Peyer's patch (tissue), 4 donors: ENCODE data around the gene CALCB.

Experiments used
- POLR2A ChIP-seq, 2 donors: fragments of 450-650 bp; IDR thresholded peaks; one replicate each; pipeline ENCODE4 v1.5.1; 2017; ENCODE audit warnings: antibody characterized with exemption in 2 of 2, mild to moderate bottlenecking in 2 of 2, moderate library complexity in 2 of 2
- TF ChIP-seq, protein P1 (sequence below), 6 experiments: fragments of 450-650 bp in 4 of 6; fragments of 200-600 bp in 2 of 6; sonication (generic) in 1 of 6; IDR thresholded peaks; one replicate each; pipeline ENCODE4 v1.5.1; 2017 to 2019; ENCODE audit warnings: antibody characterized with exemption in 6 of 6, mild to moderate bottlenecking in 3 of 6, moderate library complexity in 1 of 6

DNA sequence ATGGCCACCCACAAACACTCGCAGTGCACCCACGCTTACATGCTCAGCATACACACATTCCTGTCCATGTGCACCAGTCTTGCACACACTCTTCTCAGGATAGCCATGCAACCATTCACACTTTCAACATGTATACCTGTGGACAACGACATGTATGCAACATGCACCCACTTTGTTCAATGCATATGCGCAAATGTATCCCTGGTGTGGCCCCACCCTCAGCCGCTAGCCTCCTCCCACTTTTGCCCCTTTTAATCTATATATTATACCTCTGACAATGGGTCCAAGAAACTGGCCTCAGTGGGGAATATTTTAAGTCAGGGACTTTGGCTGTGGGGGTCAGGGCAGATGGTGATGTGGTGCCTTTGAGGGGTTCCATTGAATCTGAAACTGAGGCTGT, 42.3 kb downstream of the CALCB start:
- TF ChIP-seq POLR2A (IDR thresholded peaks at IDR 0.05), result no peak
- TF ChIP-seq, protein P1, sequence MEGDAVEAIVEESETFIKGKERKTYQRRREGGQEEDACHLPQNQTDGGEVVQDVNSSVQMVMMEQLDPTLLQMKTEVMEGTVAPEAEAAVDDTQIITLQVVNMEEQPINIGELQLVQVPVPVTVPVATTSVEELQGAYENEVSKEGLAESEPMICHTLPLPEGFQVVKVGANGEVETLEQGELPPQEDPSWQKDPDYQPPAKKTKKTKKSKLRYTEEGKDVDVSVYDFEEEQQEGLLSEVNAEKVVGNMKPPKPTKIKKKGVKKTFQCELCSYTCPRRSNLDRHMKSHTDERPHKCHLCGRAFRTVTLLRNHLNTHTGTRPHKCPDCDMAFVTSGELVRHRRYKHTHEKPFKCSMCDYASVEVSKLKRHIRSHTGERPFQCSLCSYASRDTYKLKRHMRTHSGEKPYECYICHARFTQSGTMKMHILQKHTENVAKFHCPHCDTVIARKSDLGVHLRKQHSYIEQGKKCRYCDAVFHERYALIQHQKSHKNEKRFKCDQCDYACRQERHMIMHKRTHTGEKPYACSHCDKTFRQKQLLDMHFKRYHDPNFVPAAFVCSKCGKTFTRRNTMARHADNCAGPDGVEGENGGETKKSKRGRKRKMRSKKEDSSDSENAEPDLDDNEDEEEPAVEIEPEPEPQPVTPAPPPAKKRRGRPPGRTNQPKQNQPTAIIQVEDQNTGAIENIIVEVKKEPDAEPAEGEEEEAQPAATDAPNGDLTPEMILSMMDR (IDR thresholded peaks at IDR 0.05), result no peak
